Transverse colon (tissue), 4 donors: ENCODE measurements around the gene RPL26.

Source experiments
- EP300 ChIP-seq: sonication (generic); formaldehyde crosslinking; IDR thresholded peaks from one replicate; pipeline ENCODE4 v1.6.1; 2017; ENCODE audit warnings: antibody characterized with exemption, low read depth
- POLR2AphosphoS5 ChIP-seq, 3 donors: sonication (generic); formaldehyde crosslinking; IDR thresholded peaks; one replicate each; pipeline ENCODE4 v1.6.1; 2016; ENCODE audit warnings: antibody characterized with exemption in 3 of 3
- TF ChIP-seq, protein P1 (sequence below), 5 experiments: fragments of 200-600 bp in 3 of 5; fragments of 450-650 bp in 2 of 5; sonication (generic) in 3 of 5; IDR thresholded peaks; 1 replicate in 2 of 5; 2 replicates in 3 of 5; pipeline ENCODE4 v1.5.1; 2016 to 2017; ENCODE audit warnings: antibody characterized with exemption in 5 of 5, inconsistent platforms in 3 of 5, mild to moderate bottlenecking in 2 of 5, moderate library complexity in 1 of 5

GRCh38 chr17:8357910-8358309, 25.1 kb downstream of the RPL26 start:
- TF ChIP-seq, protein P1, sequence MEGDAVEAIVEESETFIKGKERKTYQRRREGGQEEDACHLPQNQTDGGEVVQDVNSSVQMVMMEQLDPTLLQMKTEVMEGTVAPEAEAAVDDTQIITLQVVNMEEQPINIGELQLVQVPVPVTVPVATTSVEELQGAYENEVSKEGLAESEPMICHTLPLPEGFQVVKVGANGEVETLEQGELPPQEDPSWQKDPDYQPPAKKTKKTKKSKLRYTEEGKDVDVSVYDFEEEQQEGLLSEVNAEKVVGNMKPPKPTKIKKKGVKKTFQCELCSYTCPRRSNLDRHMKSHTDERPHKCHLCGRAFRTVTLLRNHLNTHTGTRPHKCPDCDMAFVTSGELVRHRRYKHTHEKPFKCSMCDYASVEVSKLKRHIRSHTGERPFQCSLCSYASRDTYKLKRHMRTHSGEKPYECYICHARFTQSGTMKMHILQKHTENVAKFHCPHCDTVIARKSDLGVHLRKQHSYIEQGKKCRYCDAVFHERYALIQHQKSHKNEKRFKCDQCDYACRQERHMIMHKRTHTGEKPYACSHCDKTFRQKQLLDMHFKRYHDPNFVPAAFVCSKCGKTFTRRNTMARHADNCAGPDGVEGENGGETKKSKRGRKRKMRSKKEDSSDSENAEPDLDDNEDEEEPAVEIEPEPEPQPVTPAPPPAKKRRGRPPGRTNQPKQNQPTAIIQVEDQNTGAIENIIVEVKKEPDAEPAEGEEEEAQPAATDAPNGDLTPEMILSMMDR (IDR thresholded peaks at IDR 0.05) = no peak
- no peak for TF ChIP-seq EP300
- no peak for TF ChIP-seq POLR2AphosphoS5 (IDR thresholded peaks at IDR 0.05)
